SK-N-SH treated with all-trans-retinoic acid at 6 μM for 48 hours (cell line): Measurements from ENCODE around the gene CST1.

Experiments used
- GLIS3 ChIP-seq: fragments of 250-450 bp; sonication (Bioruptor Pico); IDR thresholded peaks from 2 replicates; pipeline ENCODE4 v1.5.0; 2020; ENCODE audit warnings: mild to moderate bottlenecking, moderate library complexity
- ISL1 ChIP-seq: fragments of 250-450 bp; sonication (Bioruptor Pico); IDR thresholded peaks from 2 replicates; pipeline ENCODE4 v2.1.2; 2022; ENCODE audit warnings: mild to moderate bottlenecking, moderate library complexity
- PPARA ChIP-seq: fragments of 250-450 bp; sonication (Bioruptor Pico); IDR thresholded peaks from 2 replicates; pipeline ENCODE4 v1.5.0; 2020; ENCODE audit warnings: mild to moderate bottlenecking, borderline replicate concordance
- SNAI2 ChIP-seq: fragments of 250-450 bp; sonication (Bioruptor Pico); IDR thresholded peaks from 2 replicates; pipeline ENCODE4 v1.5.0; 2020; ENCODE audit warnings: mild to moderate bottlenecking, moderate library complexity
- ZFP3 ChIP-seq: fragments of 250-450 bp; sonication (Bioruptor Pico); IDR thresholded peaks from 2 replicates; pipeline ENCODE4 v1.5.0; 2020; ENCODE audit warnings: mild to moderate bottlenecking, moderate library complexity
- ZFP30 ChIP-seq: fragments of 450-650 bp; formaldehyde crosslinking; IDR thresholded peaks from 2 replicates; pipeline ENCODE4 v1.5.0; 2022; ENCODE audit warnings: mild to moderate bottlenecking, moderate library complexity
- ZNF70 ChIP-seq: fragments of 450-650 bp; formaldehyde crosslinking; IDR thresholded peaks from 2 replicates; pipeline ENCODE4 v1.5.0; 2020; ENCODE audit warnings: mild to moderate bottlenecking, moderate library complexity
- TF ChIP-seq, protein P1 (sequence below): fragments of 250-450 bp; sonication (Bioruptor Pico); IDR thresholded peaks from 2 replicates; pipeline ENCODE4 v1.5.1; 2020; ENCODE audit warnings: low read depth, mild to moderate bottlenecking, moderate library complexity

DNA sequence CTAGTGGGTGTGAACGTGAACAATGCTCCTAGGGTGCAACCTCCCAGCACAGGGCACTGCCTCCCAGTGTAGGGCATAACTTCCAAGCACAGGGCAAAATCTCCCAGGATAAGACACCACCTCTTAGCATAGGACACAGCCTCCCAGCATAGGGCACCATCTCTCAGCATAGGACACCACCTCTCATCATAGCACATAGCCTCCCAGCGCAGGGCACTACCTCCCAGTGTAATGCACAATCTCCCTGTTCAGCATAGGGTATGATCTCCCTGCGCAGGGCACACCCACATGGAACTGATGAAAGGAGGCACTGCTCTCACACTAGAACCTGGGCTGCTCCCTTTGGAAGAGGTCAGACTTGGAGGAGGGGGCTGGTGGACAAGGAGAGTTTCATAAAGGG, 21.3 kb upstream of the CST1 start:
- TF ChIP-seq, protein P1, sequence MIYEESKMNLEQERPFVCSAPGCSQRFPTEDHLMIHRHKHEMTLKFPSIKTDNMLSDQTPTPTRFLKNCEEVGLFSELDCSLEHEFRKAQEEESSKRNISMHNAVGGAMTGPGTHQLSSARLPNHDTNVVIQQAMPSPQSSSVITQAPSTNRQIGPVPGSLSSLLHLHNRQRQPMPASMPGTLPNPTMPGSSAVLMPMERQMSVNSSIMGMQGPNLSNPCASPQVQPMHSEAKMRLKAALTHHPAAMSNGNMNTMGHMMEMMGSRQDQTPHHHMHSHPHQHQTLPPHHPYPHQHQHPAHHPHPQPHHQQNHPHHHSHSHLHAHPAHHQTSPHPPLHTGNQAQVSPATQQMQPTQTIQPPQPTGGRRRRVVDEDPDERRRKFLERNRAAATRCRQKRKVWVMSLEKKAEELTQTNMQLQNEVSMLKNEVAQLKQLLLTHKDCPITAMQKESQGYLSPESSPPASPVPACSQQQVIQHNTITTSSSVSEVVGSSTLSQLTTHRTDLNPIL: no peak
- TF ChIP-seq ISL1 (CRISPR knock-in tag) (no peak), ZFP30 (CRISPR knock-in tag) (no peak), GLIS3 (CRISPR knock-in tag) (no peak), ZFP3 (CRISPR knock-in tag) (no peak), SNAI2 (CRISPR knock-in tag) (no peak), PPARA (CRISPR knock-in tag) (no peak), ZNF70 (CRISPR knock-in tag) (no peak)
